Cardiac fibroblast (primary cell): ENCODE measurements around the gene PLEKHG4B.

ENCODE experiments used
- DNase-seq, 2 donors: peaks; one replicate each; pipeline versions ENCODE4 v3.0.0 to v3.0.0-alpha.2; 2010; ENCODE audit warnings: low read depth in 2 of 2
- H3K4me3 ChIP-seq, 2 donors: replicated peaks in 1 of 2; 1 replicate in 1 of 2; 2 replicates in 1 of 2; pipeline ENCODE4 v1.5.1; 2011; ENCODE audit warnings: low read depth in 2 of 2, low read length in 2 of 2, mild to moderate bottlenecking in 2 of 2, moderate library complexity in 1 of 2
- TF ChIP-seq, protein P1 (sequence below): IDR thresholded peaks from one replicate; pipeline ENCODE4 v1.5.1; 2011; ENCODE audit warnings: low read depth, mild to moderate bottlenecking, low read length, inconsistent platforms

Gene PLEKHG4B

GRCh38 chr5:184471-184870 is 92.5 kb downstream of the PLEKHG4B start:
- TF ChIP-seq, protein P1, sequence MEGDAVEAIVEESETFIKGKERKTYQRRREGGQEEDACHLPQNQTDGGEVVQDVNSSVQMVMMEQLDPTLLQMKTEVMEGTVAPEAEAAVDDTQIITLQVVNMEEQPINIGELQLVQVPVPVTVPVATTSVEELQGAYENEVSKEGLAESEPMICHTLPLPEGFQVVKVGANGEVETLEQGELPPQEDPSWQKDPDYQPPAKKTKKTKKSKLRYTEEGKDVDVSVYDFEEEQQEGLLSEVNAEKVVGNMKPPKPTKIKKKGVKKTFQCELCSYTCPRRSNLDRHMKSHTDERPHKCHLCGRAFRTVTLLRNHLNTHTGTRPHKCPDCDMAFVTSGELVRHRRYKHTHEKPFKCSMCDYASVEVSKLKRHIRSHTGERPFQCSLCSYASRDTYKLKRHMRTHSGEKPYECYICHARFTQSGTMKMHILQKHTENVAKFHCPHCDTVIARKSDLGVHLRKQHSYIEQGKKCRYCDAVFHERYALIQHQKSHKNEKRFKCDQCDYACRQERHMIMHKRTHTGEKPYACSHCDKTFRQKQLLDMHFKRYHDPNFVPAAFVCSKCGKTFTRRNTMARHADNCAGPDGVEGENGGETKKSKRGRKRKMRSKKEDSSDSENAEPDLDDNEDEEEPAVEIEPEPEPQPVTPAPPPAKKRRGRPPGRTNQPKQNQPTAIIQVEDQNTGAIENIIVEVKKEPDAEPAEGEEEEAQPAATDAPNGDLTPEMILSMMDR = no peak
- H3K4me3 ChIP-seq = no peak overlapping the region
- no peak for DNase-seq

GRCh38 chr5:185095-186070 is 93.4 kb downstream of the PLEKHG4B start:
- DNase-seq = no peak

DNA sequence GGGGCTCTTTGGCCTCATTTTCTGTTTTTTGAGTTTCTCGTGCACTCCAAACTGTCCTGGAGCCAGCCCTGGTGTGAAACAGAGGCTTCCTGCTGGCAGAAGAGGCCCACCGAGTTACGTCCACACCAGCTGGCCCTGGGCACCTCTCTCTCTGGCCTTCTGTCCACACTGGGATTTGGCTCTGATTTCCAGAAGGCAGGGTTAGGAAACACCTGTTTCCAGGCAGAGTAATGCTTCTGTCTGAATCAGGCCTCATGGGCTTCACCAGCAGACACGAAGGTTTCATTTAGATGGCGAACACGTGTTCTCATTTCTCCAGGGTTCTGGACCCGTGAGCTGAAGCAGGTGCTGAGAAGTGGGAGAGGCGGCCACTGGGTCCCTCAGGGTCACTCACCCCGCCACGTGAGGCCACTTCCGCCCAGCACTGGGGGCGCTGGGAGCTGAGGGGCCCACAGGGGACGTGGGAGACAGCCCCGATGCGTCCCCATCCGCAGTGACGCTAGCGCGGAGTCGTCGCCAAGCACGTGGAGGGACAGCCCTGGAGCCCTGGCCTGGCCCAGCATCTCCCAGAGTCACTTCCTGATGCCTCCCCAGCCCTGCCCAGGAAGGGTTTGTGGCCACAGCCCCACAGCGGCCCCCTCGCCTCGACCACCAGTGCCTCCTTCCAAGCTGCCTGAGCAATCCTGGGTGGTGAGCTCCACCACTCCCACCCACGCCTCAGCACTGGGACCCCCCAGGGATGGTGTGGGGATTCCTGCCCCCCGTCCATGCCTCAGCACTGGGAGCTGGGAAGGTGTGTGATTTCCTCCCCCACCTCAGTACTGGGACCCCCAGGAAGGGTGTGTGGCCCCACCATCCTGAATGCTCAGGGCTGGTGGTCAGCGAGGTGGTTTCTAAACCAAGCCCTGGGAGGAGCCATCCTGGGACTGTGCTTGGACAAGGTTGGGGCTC is 94.4 kb downstream of the PLEKHG4B start:
- DNase-seq = no peak
- H3K4me3 ChIP-seq = no peak overlapping the region
- TF ChIP-seq, protein P1 = no peak

More at GRCh38 chr5:185095-186070, 93.4 kb downstream of the PLEKHG4B start:
- TF ChIP-seq, protein P1 = no peak
- H3K4me3 ChIP-seq = no peak overlapping the region

DNA sequence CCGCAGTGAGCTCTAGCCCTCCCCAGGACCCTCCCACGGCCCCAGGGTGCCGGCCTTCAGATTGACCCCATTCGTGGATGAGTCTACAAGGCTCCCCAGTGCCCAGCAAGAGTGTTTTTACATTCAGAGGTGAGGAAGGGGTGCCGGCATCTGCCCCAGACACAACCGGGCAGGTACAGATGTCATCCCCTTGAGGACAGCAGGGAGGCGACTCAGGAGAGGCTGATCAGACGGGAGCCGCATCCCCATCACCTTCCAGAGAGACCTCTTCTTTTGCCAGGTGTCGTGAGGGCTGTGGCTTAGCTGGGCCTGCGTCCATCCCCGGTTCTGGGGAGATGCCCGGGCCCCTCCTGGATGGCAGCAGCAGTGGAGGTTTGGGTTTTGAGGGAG is 95.1 kb downstream of the PLEKHG4B start:
- no peak for DNase-seq
- TF ChIP-seq, protein P1 = no peak
- no peak overlapping the region for H3K4me3 ChIP-seq

- no peak overlapping the region for H3K4me3 ChIP-seq
- TF ChIP-seq, protein P1 = no peak
- no peak for DNase-seq
Observed at GRCh38 chr5:187617-188451, 95.9 kb downstream of the PLEKHG4B start.
